Breast epithelium (tissue), 4 donors: ENCODE measurements around the gene CTRL. TPM values are rescaled to one million over a fixed set of nuclear protein-coding genes. Genes with fewer than 3 reads are reported as not detected.
A peak's percentile ranks its signal among the peaks of the same experiment; 100 is the strongest.
"Not testable (repeated sequence)": the region's sequence is repeated elsewhere in the genome, so short reads cannot be mapped to it uniquely, and the experiment has no call there.

Source experiments
- DNase-seq, 2 donors: peaks; one replicate each; pipeline ENCODE4 v3.0.0-alpha.2; 2019; ENCODE audit warnings: low spot score in 2 of 2
- H3K27ac ChIP-seq, 2 donors: fragments of 200-600 bp; sonication (generic) in 1 of 2; one replicate each; pipeline ENCODE4 v1.5.1; 2016 to 2019; ENCODE audit warnings: mild to moderate bottlenecking in 1 of 2
- H3K27me3 ChIP-seq, 2 donors: fragments of 200-600 bp; sonication (generic) in 1 of 2; one replicate each; pipeline versions ENCODE4 v1.5.1 to v1.6.0; 2017 to 2019; ENCODE audit warnings: control low read depth in 1 of 2, mild to moderate bottlenecking in 1 of 2
- H3K36me3 ChIP-seq: fragments of 200-600 bp; one replicate; pipeline ENCODE4 v1.5.1; 2019
- H3K4me1 ChIP-seq, 2 donors: fragments of 200-600 bp; sonication (generic); one replicate each; pipeline ENCODE4 v1.5.1; 2016 to 2019; ENCODE audit warnings: control low read depth in 1 of 2
- H3K4me3 ChIP-seq, 3 donors: fragments of 200-600 bp; sonication (generic); 1 replicate in 2 of 3; 2 replicates in 1 of 3; pipeline ENCODE4 v1.5.1; 2016 to 2019; ENCODE audit warnings: mild to moderate bottlenecking in 3 of 3, moderate library complexity in 2 of 3
- H3K9me3 ChIP-seq, 2 donors: fragments of 200-600 bp; sonication (generic) in 1 of 2; one replicate each; pipeline ENCODE4 v1.5.1; 2016 to 2019; ENCODE audit warnings: control low read depth in 1 of 2
- CTCF ChIP-seq, 3 donors: fragments of 450-650 bp; IDR thresholded peaks; one replicate each; pipeline ENCODE4 v1.5.1; 2016 to 2017; ENCODE audit warnings: antibody characterized with exemption in 3 of 3, mild to moderate bottlenecking in 3 of 3, moderate library complexity in 3 of 3
- POLR2A ChIP-seq: fragments of 450-650 bp; IDR thresholded peaks from one replicate; pipeline ENCODE4 v1.6.1; 2016; ENCODE audit warnings: antibody characterized with exemption, mild to moderate bottlenecking, moderate library complexity
- POLR2AphosphoS5 ChIP-seq, 3 donors: sonication (generic); formaldehyde crosslinking; IDR thresholded peaks; one replicate each; pipeline ENCODE4 v1.6.1; 2017; ENCODE audit warnings: antibody characterized with exemption in 3 of 3
- intact Hi-C: fragments of 100-400 bp; cut with DNase I; formaldehyde crosslinking; loops from one replicate; pipeline ENCODE4 v1.15.1; 2023; ENCODE audit warnings: low total_unique reads
- total RNA-seq, 3 donors: library from RNA; depleted of rRNA; stranded (reverse); fragments of >200 nt; gene quantifications; one replicate each; pipeline ENCODE4 v1.1.0, GENCODE V29; 2016

The CTRL gene
- total RNA-seq, 3 donors from 2014 or later = 1.0 to 2.6 (median 1.8) TPM

GRCh38 chr16:67917140-67917851 lies 14.4 kb downstream of the CTRL start:
- Histone ChIP-seq H3K4me1 (no peaks in the 10 kb centered on the region), H3K9me3 (no peaks in the 10 kb centered on the region), H3K27ac (peak overlapping the region in 1 of 2 donors; percentile 4), H3K36me3 (no peaks in the 10 kb centered on the region), H3K27me3 (no peaks in the 10 kb centered on the region), H3K4me3 (no peak overlapping the region)
- no peak for TF ChIP-seq POLR2AphosphoS5 (IDR thresholded peaks at IDR 0.05)
- DNase-seq = no peak
- intact Hi-C loops = no loop called here

GRCh38 chr16:67915831-67916723 lies 15.6 kb downstream of the CTRL start:
- TF ChIP-seq CTCF (IDR thresholded peaks at IDR 0.05) (no peak), POLR2A (no peak), POLR2AphosphoS5 (IDR thresholded peaks at IDR 0.05) (no peak)
- intact Hi-C loops = no loop called here
- H3K36me3 ChIP-seq = no peaks in the 10 kb centered on the region
- H3K27ac ChIP-seq = no peak overlapping the region
- H3K4me1 ChIP-seq = no peaks in the 10 kb centered on the region
- no peaks in the 10 kb centered on the region for H3K9me3 ChIP-seq
- no peaks in the 10 kb centered on the region for H3K27me3 ChIP-seq
- no peak for DNase-seq
- H3K4me3 ChIP-seq = no peak overlapping the region

GRCh38 chr16:67915496-67915769 lies 16.2 kb downstream of the CTRL start:
- H3K4me1 ChIP-seq, H3K27me3 ChIP-seq, H3K36me3 ChIP-seq, H3K27ac ChIP-seq, DNase-seq, intact Hi-C loops, H3K9me3 ChIP-seq, H3K4me3 ChIP-seq: not testable (repeated sequence)

GRCh38 chr16:67914758-67915495 lies 16.7 kb downstream of the CTRL start:
- Histone ChIP-seq H3K4me1 (no peaks in the 10 kb centered on the region), H3K27ac (no peak overlapping the region), H3K36me3 (no peaks in the 10 kb centered on the region), H3K9me3 (no peaks in the 10 kb centered on the region), H3K27me3 (no peaks in the 10 kb centered on the region), H3K4me3 (no peak overlapping the region)
- intact Hi-C loops = no loop called here
- no peak for DNase-seq
- no peak for TF ChIP-seq POLR2AphosphoS5 (IDR thresholded peaks at IDR 0.05)
- no peak for TF ChIP-seq POLR2A
- TF ChIP-seq CTCF (IDR thresholded peaks at IDR 0.05) = no peak

GRCh38 chr16:67910158-67910557 lies 21.5 kb downstream of the CTRL start:
- H3K36me3 ChIP-seq = no peaks in the 10 kb centered on the region
- no peak overlapping the region for H3K27ac ChIP-seq
- no peaks in the 10 kb centered on the region for H3K9me3 ChIP-seq
- no peak overlapping the region for H3K4me3 ChIP-seq
- no peaks in the 10 kb centered on the region for H3K4me1 ChIP-seq
- TF ChIP-seq POLR2AphosphoS5 (IDR thresholded peaks at IDR 0.05) (no peak), POLR2A (no peak), CTCF (IDR thresholded peaks at IDR 0.05) (no peak)
- no peaks in the 10 kb centered on the region for H3K27me3 ChIP-seq
- no peak for DNase-seq
- intact Hi-C loops = no loop called here
